ENCODE measurements around the gene KSR2. TPM values are rescaled to one million over a fixed set of nuclear protein-coding genes. Genes with fewer than 3 reads are reported as not detected.

The KSR2 gene
- total RNA-seq, 4 donors from 2014 or later, result under 0.01 to 0.08 (median under 0.01) TPM; not detected in 1

- WGBS, 2 donors (ENCODE audit: low coverage in 1 of 2), result 62 to 72% methylated on average over 3 of the region's 3 CpGs
- TF ChIP-seq POLR2A (IDR thresholded peaks at IDR 0.05) (no peak), POLR2AphosphoS5 (IDR thresholded peaks at IDR 0.05) (no peak), EP300 (IDR thresholded peaks at IDR 0.05) (no peak)
- TF ChIP-seq, protein P1, sequence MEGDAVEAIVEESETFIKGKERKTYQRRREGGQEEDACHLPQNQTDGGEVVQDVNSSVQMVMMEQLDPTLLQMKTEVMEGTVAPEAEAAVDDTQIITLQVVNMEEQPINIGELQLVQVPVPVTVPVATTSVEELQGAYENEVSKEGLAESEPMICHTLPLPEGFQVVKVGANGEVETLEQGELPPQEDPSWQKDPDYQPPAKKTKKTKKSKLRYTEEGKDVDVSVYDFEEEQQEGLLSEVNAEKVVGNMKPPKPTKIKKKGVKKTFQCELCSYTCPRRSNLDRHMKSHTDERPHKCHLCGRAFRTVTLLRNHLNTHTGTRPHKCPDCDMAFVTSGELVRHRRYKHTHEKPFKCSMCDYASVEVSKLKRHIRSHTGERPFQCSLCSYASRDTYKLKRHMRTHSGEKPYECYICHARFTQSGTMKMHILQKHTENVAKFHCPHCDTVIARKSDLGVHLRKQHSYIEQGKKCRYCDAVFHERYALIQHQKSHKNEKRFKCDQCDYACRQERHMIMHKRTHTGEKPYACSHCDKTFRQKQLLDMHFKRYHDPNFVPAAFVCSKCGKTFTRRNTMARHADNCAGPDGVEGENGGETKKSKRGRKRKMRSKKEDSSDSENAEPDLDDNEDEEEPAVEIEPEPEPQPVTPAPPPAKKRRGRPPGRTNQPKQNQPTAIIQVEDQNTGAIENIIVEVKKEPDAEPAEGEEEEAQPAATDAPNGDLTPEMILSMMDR (IDR thresholded peaks at IDR 0.05), result no peak
- Histone ChIP-seq H3K4me3 (no peak overlapping the region), H3K4me1 (no peaks in the 10 kb centered on the region), H3K36me3 (no peaks in the 10 kb centered on the region), H3K27me3 (peaks cover 16% of the 10 kb centered on the region), H3K27ac (no peak overlapping the region), H3K9me3 (no peaks in the 10 kb centered on the region)
- ATAC-seq, result no peak
Observed at GRCh38 chr12:117427211-117427610, 541.6 kb downstream of the KSR2 start.

DNA sequence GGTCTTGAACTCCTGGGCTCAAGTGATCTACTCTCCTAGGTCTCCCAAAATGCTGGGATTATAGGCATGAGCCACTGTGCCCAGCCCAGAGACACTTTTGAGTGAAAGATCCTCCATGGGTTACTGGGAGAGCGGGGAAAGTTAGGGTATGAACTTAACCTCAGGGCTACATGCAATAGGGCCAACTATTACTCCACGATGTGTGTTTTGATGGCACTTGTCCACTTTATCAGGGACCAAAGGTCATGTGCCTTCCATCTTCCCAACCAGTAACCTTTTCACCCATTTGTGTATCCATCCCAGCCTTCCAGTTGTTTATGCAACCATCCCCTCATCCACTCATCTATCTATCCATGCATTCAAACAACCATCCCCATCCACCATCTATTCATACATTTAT is 546.8 kb downstream of the KSR2 start:
- TF ChIP-seq, protein P1 (IDR thresholded peaks at IDR 0.05), result no peak
- TF ChIP-seq POLR2AphosphoS5 (IDR thresholded peaks at IDR 0.05) (no peak), POLR2A (IDR thresholded peaks at IDR 0.05) (no peak), EP300 (IDR thresholded peaks at IDR 0.05) (no peak)
- no peak overlapping the region for H3K27ac ChIP-seq
- 72 to 83% methylated on average over 2 of the region's 2 CpGs for WGBS, 2 donors (ENCODE audit: low coverage in 1 of 2)

DNA sequence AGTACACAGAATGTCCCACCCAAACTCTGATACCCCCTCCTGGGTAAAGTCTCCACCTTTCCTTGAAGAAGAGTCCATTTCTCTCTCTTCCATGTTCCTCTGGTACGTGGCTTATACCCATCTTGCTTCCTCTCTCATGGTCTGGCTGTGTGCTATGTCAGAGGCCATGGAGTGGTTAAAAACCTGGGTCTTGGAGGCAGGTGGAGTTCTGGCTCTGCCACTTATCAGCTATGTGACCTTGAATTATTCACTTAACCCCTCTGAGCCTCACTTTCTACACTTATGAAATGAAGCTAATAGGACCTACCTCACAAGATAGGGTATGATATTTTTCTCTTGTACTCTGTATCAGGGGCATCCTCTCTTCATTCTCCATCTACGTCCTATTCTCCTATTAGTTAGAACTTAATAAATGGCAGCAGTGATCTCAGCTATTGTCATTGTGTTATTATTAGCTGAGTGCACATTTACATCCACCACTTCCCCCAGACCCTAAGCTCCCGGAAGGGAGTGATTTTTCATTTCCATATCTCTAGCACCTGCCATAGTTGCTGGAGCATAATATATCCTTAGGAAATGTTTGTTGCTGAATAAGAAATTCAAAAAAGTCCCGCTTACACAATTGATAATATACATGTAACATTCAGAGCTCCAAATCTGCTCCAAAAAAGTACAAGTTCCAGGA is 547.6 kb downstream of the KSR2 start:
- 22 to 49% methylated on average over 4 of the region's 4 CpGs for WGBS, 2 donors (ENCODE audit: low coverage in 1 of 2)

More for the DNA sequence above, 546.8 kb downstream of the KSR2 start:
- H3K27me3 ChIP-seq, result peaks cover 42% of the 10 kb centered on the region
- no peaks in the 10 kb centered on the region for H3K9me3 ChIP-seq
- H3K4me3 ChIP-seq, result no peak overlapping the region
- ATAC-seq, result no peak
- no peaks in the 10 kb centered on the region for H3K4me1 ChIP-seq
- no peaks in the 10 kb centered on the region for H3K36me3 ChIP-seq

GRCh38 chr12:117417004-117417403 is 551.8 kb downstream of the KSR2 start:
- Histone ChIP-seq H3K36me3 (no peaks in the 10 kb centered on the region), H3K27ac (no peak overlapping the region), H3K9me3 (no peaks in the 10 kb centered on the region), H3K4me1 (peaks cover 0 to 6% (median 0%) of the 10 kb centered on the region in 3 donors), H3K4me3 (no peak overlapping the region), H3K27me3 (peaks cover 29% of the 10 kb centered on the region)
- WGBS, 2 donors (ENCODE audit: low coverage in 1 of 2), result no CpG with 5 or more reads among the region's 1 CpG
- no peak for ATAC-seq
- no peak for TF ChIP-seq POLR2AphosphoS5 (IDR thresholded peaks at IDR 0.05)
- TF ChIP-seq EP300 (IDR thresholded peaks at IDR 0.05), result no peak
- TF ChIP-seq, protein P1 (IDR thresholded peaks at IDR 0.05), result no peak
- TF ChIP-seq POLR2A (IDR thresholded peaks at IDR 0.05), result no peak

More for the DNA sequence above, 547.6 kb downstream of the KSR2 start:
- no peak for ATAC-seq
- no peak overlapping the region for H3K4me3 ChIP-seq
- no peaks in the 10 kb centered on the region for H3K36me3 ChIP-seq
- no peaks in the 10 kb centered on the region for H3K9me3 ChIP-seq
- H3K4me1 ChIP-seq, result no peaks in the 10 kb centered on the region
- peaks cover 46% of the 10 kb centered on the region for H3K27me3 ChIP-seq
- TF ChIP-seq POLR2AphosphoS5 (IDR thresholded peaks at IDR 0.05) (no peak), POLR2A (IDR thresholded peaks at IDR 0.05) (no peak), EP300 (IDR thresholded peaks at IDR 0.05) (no peak)
- TF ChIP-seq, protein P1 (IDR thresholded peaks at IDR 0.05), result no peak
- no peak overlapping the region for H3K27ac ChIP-seq
